H1 (cell line): Measurements from ENCODE around the gene GBX1. TPM values are rescaled to one million over a fixed set of nuclear protein-coding genes. Genes with fewer than 3 reads are reported as not detected.

Source experiments
- CTCF ChIA-PET: fragments of 300-600 bp; sonication (Branson Sonifier 250); formaldehyde crosslinking; loops from one replicate; lab custom pipeline; 2021; ENCODE audit not compliant: partially characterized antibody; lab: Charles Lee
- POLR2A ChIA-PET: fragments of 300-600 bp; sonication (Branson Sonifier 250); formaldehyde crosslinking; loops from one replicate; lab custom pipeline; 2021; ENCODE audit warnings: inconsistent platforms; ENCODE audit not compliant: partially characterized antibody; lab: Charles Lee
- DNase-seq, 2 experiments: peaks; one replicate each; pipeline versions ENCODE4 v3.0.0 to v3.0.0-alpha.2; 2010 to 2022; ENCODE audit warnings: low spot score in 2 of 2, low read depth in 1 of 2, mixed read lengths in 1 of 2
- FAIRE-seq: peaks from 2 replicates; lab custom pipeline; 2011; peaks lifted over from hg19 to GRCh38; lab: Jason Lieb, UNC
- H2AFZ ChIP-seq: 2 replicates; pipeline ENCODE4 v1.8.1; 2012; ENCODE audit warnings: low read length, inconsistent platforms
- H2AK5ac ChIP-seq: 2 replicates; pipeline ENCODE4 v1.6.1; 2013; ENCODE audit warnings: low read depth, low read length
- H2BK120ac ChIP-seq: replicated peaks from 2 replicates; pipeline ENCODE3; 2013; ENCODE audit warnings: low read depth, low read length, inconsistent platforms
- H2BK12ac ChIP-seq: 2 replicates; pipeline ENCODE4 v1.6.1; 2013; ENCODE audit warnings: low read depth, low read length
- H2BK15ac ChIP-seq: 2 replicates; pipeline ENCODE4 v1.6.1; 2013; ENCODE audit warnings: low read length
- H2BK20ac ChIP-seq: 2 replicates; pipeline ENCODE4 v1.6.1; 2013; ENCODE audit warnings: low read length
- H2BK5ac ChIP-seq: 2 replicates; pipeline ENCODE4 v1.6.1; 2013; ENCODE audit warnings: low read depth, low read length
- H3K14ac ChIP-seq: 2 replicates; pipeline ENCODE4 v1.6.1; 2013; ENCODE audit warnings: inconsistent platforms; ENCODE audit not compliant: insufficient read length
- H3K18ac ChIP-seq: 2 replicates; pipeline ENCODE4 v1.6.1; 2013; ENCODE audit warnings: low read length; ENCODE audit errors: extremely low read depth
- H3K23ac ChIP-seq: 2 replicates; pipeline ENCODE4 v1.6.1; 2013; ENCODE audit warnings: inconsistent platforms; ENCODE audit not compliant: insufficient read length
- H3K23me2 ChIP-seq: 2 replicates; pipeline ENCODE4 v1.6.1; 2013; ENCODE audit warnings: low read depth, low read length
- H3K27ac ChIP-seq: 2 replicates; pipeline ENCODE4 v1.6.1; 2011; ENCODE audit warnings: low read depth, low read length, inconsistent platforms
- H3K27me3 ChIP-seq, 4 experiments: replicated peaks in 1 of 4; 1 replicate in 1 of 4; 2 replicates in 3 of 4; pipeline versions ENCODE4 v1.6.1 to v1.8.1; 2011 to 2013; ENCODE audit warnings: low read length in 3 of 4, mild to moderate bottlenecking in 3 of 4, inconsistent platforms in 2 of 4, mixed read lengths in 2 of 4, moderate library complexity in 1 of 4; ENCODE audit not compliant: control insufficient read depth in 3 of 4, insufficient read depth in 3 of 4; ENCODE audit errors: extremely low read depth in 1 of 4
- H3K36me3 ChIP-seq, 4 experiments: 2 replicates each; pipeline versions ENCODE4 v1.6.1 to v1.8.1; 2011 to 2013; ENCODE audit warnings: mild to moderate bottlenecking in 4 of 4, low read length in 3 of 4, moderate library complexity in 2 of 4, control low read depth in 1 of 4, inconsistent platforms in 1 of 4; ENCODE audit not compliant: insufficient read depth in 4 of 4, control insufficient read depth in 2 of 4
- H3K4ac ChIP-seq: replicated peaks from 2 replicates; pipeline ENCODE3; 2013; ENCODE audit warnings: low read length, low read depth, mixed read lengths, inconsistent platforms; ENCODE audit not compliant: insufficient read length
- H3K4me1 ChIP-seq, 4 experiments: replicated peaks in 1 of 4; 1 replicate in 1 of 4; 2 replicates in 3 of 4; pipeline versions ENCODE4 v1.6.1 to v1.8.1; 2011 to 2013; ENCODE audit warnings: low read length in 3 of 4, inconsistent platforms in 2 of 4, mixed read lengths in 1 of 4; ENCODE audit not compliant: insufficient read depth in 4 of 4, control insufficient read depth in 3 of 4
- H3K4me2 ChIP-seq, 2 experiments: 2 replicates each; pipeline versions ENCODE4 v1.6.1 to v1.8.1; 2011 to 2013; ENCODE audit warnings: low read depth in 2 of 2, low read length in 2 of 2, control low read depth in 1 of 2, inconsistent platforms in 1 of 2, mild to moderate bottlenecking in 1 of 2; ENCODE audit not compliant: insufficient read depth in 1 of 2
- H3K4me3 ChIP-seq, 4 experiments: fragments of 200-600, 300-600 bp in 1 of 4; sonication (generic), shearing (Covaris generic), sonication (Bioruptor Twin) in 1 of 4; 2 replicates each; pipeline versions ENCODE4 v1.5.1 to v1.8.1; 2011 to 2016; ENCODE audit warnings: low read length in 4 of 4, low read depth in 3 of 4, control low read depth in 2 of 4, inconsistent platforms in 2 of 4, mild to moderate bottlenecking in 2 of 4, mixed read lengths in 1 of 4, moderate library complexity in 1 of 4; ENCODE audit not compliant: insufficient read depth in 2 of 4; ENCODE audit errors: extremely low read depth in 1 of 4
- H3K56ac ChIP-seq: replicated peaks from 2 replicates; pipeline ENCODE3; 2013; ENCODE audit warnings: low read depth, mild to moderate bottlenecking, mixed read lengths, low read length, inconsistent platforms; ENCODE audit not compliant: insufficient read length
- H3K79me1 ChIP-seq: 2 replicates; pipeline ENCODE4 v1.6.1; 2013; ENCODE audit warnings: low read depth, low read length, control low read depth
- H3K79me2 ChIP-seq, 2 experiments: 2 replicates each; pipeline versions ENCODE4 v1.6.1 to v1.8.1; 2012 to 2013; ENCODE audit warnings: low read length in 2 of 2, mild to moderate bottlenecking in 2 of 2, inconsistent platforms in 1 of 2; ENCODE audit not compliant: insufficient read depth in 2 of 2, control insufficient read depth in 1 of 2
- H3K9ac ChIP-seq, 4 experiments: replicated peaks in 1 of 4; 1 replicate in 1 of 4; 2 replicates in 3 of 4; pipeline versions ENCODE4 v1.6.1 to v1.8.1; 2011 to 2013; ENCODE audit warnings: low read depth in 3 of 4, low read length in 3 of 4, control low read depth in 2 of 4, mild to moderate bottlenecking in 2 of 4, moderate library complexity in 2 of 4, inconsistent platforms in 1 of 4; ENCODE audit errors: extremely low read depth in 1 of 4
- H3K9me3 ChIP-seq, 2 experiments: 2 replicates each; pipeline versions ENCODE4 v1.6.1 to v1.8.1; 2012 to 2013; ENCODE audit warnings: mild to moderate bottlenecking in 2 of 2, moderate library complexity in 2 of 2, control low read depth in 1 of 2, inconsistent platforms in 1 of 2, low read depth in 1 of 2, low read length in 1 of 2, mixed read lengths in 1 of 2; ENCODE audit not compliant: insufficient read depth in 2 of 2
- H4K20me1 ChIP-seq, 2 experiments: replicated peaks in 1 of 2; 2 replicates each; pipeline versions ENCODE3 to v1.8.1; 2011 to 2013; ENCODE audit warnings: inconsistent platforms in 2 of 2, low read length in 2 of 2, mild to moderate bottlenecking in 1 of 2; ENCODE audit not compliant: insufficient read depth in 2 of 2, control insufficient read depth in 1 of 2
- H4K5ac ChIP-seq: 2 replicates; pipeline ENCODE4 v1.6.1; 2013; ENCODE audit warnings: low read length, low read depth, mixed read lengths, inconsistent platforms; ENCODE audit not compliant: insufficient read length
- H4K8ac ChIP-seq: 2 replicates; pipeline ENCODE4 v1.8.0; 2013; ENCODE audit warnings: mild to moderate bottlenecking, moderate library complexity, low read length, inconsistent platforms; ENCODE audit not compliant: insufficient read depth; ENCODE audit errors: extremely low read depth
- H4K91ac ChIP-seq: replicated peaks from 2 replicates; pipeline ENCODE3; 2013; ENCODE audit warnings: low read length, mixed read lengths, inconsistent platforms; ENCODE audit not compliant: insufficient read length
- CREB1 ChIP-seq: IDR thresholded peaks from 2 replicates; pipeline ENCODE4 v1.6.1; 2012; ENCODE audit warnings: inconsistent platforms
- EP300 ChIP-seq, 2 experiments: IDR thresholded peaks; 1 replicate in 1 of 2; 2 replicates in 1 of 2; pipeline ENCODE4 v1.6.1; 2011 to 2012; ENCODE audit warnings: low read depth in 2 of 2, low read length in 2 of 2, mild to moderate bottlenecking in 2 of 2, borderline replicate concordance in 1 of 2, inconsistent platforms in 1 of 2, moderate library complexity in 1 of 2
- GABPA ChIP-seq: IDR thresholded peaks from 2 replicates; pipeline ENCODE4 v1.6.1; 2011; ENCODE audit warnings: mild to moderate bottlenecking, low read length, moderate library complexity, borderline replicate concordance; ENCODE audit not compliant: insufficient read depth
- POLR2A ChIP-seq, 2 experiments: IDR thresholded peaks; 1 replicate in 1 of 2; 2 replicates in 1 of 2; pipeline ENCODE4 v1.6.1; 2011; ENCODE audit warnings: low read depth in 2 of 2, low read length in 2 of 2, mild to moderate bottlenecking in 2 of 2; ENCODE audit errors: control extremely low read depth in 1 of 2
- SUZ12 ChIP-seq: fragments of 200-600 bp; sonication (generic); IDR thresholded peaks from 2 replicates; pipeline ENCODE4 v1.6.1; 2012; ENCODE audit warnings: mild to moderate bottlenecking, inconsistent platforms, low read length, moderate library complexity, mixed read lengths
- TEAD4 ChIP-seq: IDR thresholded peaks from 2 replicates; pipeline ENCODE4 v1.6.1; 2012; ENCODE audit warnings: low read depth, low read length, inconsistent platforms, mixed read lengths
- WGBS, 2 experiments: shearing (Covaris generic) in 1 of 2; methylation state at CpG; one replicate each; pipeline versions ENCODE4 v1.1.6 to v1.1.7; 2013 to 2015; ENCODE audit warnings: low lambda C conversion rate in 2 of 2, mixed read lengths in 2 of 2, inconsistent platforms in 1 of 2, low coverage in 1 of 2, missing lambda C conversion rate in 1 of 2; ENCODE audit not compliant: insufficient replicate concordance in 2 of 2, insufficient coverage in 1 of 2, insufficient read length in 1 of 2; ENCODE audit errors: extremely low coverage in 1 of 2, missing lambda C conversion rate in 1 of 2; 5-methylcytosine and 5-hydroxymethylcytosine counted together
- polyA plus RNA-seq, 7 experiments: library from polyadenylated mRNA; depleted of rRNA in 3 of 7; stranded (reverse) in 5 of 7; unstranded in 2 of 7; fragments of >200 nt in 5 of 7; fragments of 200-250 nt in 2 of 7; gene quantifications; 1 replicate in 5 of 7; 2 replicates in 1 of 7; 4 replicates in 1 of 7; pipeline versions ENCODE4 v1.2.1 to v1.2.3, GENCODE V29; 2011 to 2013; ENCODE audit warnings: missing spikeins in 2 of 7, mixed read lengths in 2 of 7
- total RNA-seq: library from RNA; stranded (reverse); fragmentation: NEBNext Ultra II Directional; extraction: Animal tissue kit (Norgen Biotek cat#: 25700); gene quantifications from 2 replicates; pipeline ENCODE4 v1.2.1, GENCODE V29; 2021

GBX1 gene
- total and polyA plus RNA-seq, 2 of the 8 experiments (the other 6 are each of a cell fraction or from before 2014, with no cell fraction given) = not detected

DNA sequence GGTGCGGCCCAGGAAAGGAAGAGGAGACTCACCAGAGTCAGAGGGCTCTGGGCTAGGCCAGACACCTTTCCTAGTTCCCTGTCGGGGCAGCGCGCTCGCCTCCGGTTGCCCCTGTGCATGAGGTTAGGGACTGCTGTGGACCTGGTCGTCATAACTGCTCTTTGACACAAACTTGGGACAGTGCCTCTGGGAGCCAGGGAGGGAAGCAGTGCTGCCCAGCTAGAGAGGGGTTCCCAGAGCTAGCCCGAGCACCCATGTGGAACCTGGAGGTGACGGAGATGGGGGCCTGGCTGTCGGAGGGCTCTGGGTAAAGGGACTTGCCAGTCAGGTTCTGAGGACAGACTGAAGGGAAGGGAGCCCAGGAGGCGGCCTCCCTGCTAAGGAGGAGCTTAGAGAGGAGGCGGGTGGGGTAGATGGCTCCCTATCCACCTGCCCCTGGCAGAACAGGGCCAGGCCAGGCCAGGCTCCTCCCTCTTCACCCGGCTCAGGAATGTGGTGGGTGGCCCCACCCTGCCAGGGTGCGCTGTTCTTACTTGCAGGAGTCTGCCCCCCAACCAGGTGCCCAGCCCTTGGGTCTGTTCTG is 51.6 kb downstream of the GBX1 start:
- TF ChIP-seq CREB1 (0 out of 2 replicates have a peak, but pooled peaks have one; percentile 8), GABPA (0 out of 2 replicates have a peak, but pooled peaks have one; percentile 28), POLR2A (IDR thresholded peaks at IDR 0.05; ENCODE audit: control extremely low read depth in 1 of 2, low read depth in 2 of 2, low read length in 2 of 2) (no peak), SUZ12 (0 out of 2 replicates have a peak, but pooled peaks have one; percentile 16), TEAD4 (no peak), EP300 (IDR thresholded peaks at IDR 0.05; ENCODE audit: borderline replicate concordance in 1 of 2, low read depth in 2 of 2, low read length in 2 of 2) (no peak)
- TF ChIP-seq, all 59 proteins: peak for 3
- Histone ChIP-seq H4K20me1 (peaks cover 44 to 55% of the 10 kb centered on the region in 2 experiments), H3K23ac (no peak overlapping the region), H3K79me2 (peaks cover 0 to 16% of the 10 kb centered on the region in 2 experiments; a peak in 2 of 4 replicates), H2BK5ac (no peak overlapping the region), H2BK15ac (no peak overlapping the region), H3K27me3 (peaks cover 0 to 15% (median 9%) of the 10 kb centered on the region in 4 experiments; a peak in 3 of 7 replicates), H4K91ac (no peak overlapping the region), H3K79me1 (peaks cover 5% of the 10 kb centered on the region), H3K9me3 (no peaks in the 10 kb centered on the region), H3K18ac (no peak overlapping the region), H2BK20ac (no peak overlapping the region), H3K14ac (no peak overlapping the region), H2AFZ (no peak overlapping the region), H3K9ac (no peak overlapping the region), H3K4me3 (peak overlapping the region in 3 of 4 experiments; percentile 12 to 59 (median 32); a peak in 5 of 8 replicates), H3K4me1 (peaks cover 0 to 23% (median 15%) of the 10 kb centered on the region in 4 experiments; a peak in 6 of 7 replicates), H4K8ac (peak overlapping the region; percentile 72; the same call in 1 of the 2 replicates), H2BK12ac (no peak overlapping the region), H3K23me2 (peaks cover 7% of the 10 kb centered on the region), H3K4me2 (peak overlapping the region; percentile 55 to 70), H2AK5ac (no peak overlapping the region), H3K36me3 (peaks cover 0 to 18% (median 4%) of the 10 kb centered on the region in 4 experiments; a peak in 2 of 8 replicates), H3K27ac (no peak overlapping the region), H2BK120ac (no peak overlapping the region), H3K4ac (no peak overlapping the region), H3K56ac (no peak overlapping the region), H4K5ac (no peak overlapping the region)
- ChIA-PET POLR2A (interaction anchor here (0.6 to 2.7 kb wide), 8 partner anchors 8 to 111 kb away, joined by 3 to 9 read pairs (median 4); partner anchors contain the start of genes ABCF2 and FASTK), CTCF (interaction anchor here (0.6 to 22.4 kb wide), 18 partner anchors 8 to 130 kb away, joined by 3 to 448 read pairs (median 4); partner anchors contain the start of genes AGAP3, CDK5, SLC4A2 and TMUB1)
- FAIRE-seq (no peak), DNase-seq (no peak)
- 64% methylated on average over 14 of the region's 14 CpGs; no CpG with 5 or more reads in 1 of the 2 experiments for WGBS, 2 experiments
